GM13977 (cell line): Measurements from ENCODE around the gene OR52N4.

Source experiments
- DNase-seq: peaks from one replicate; pipeline ENCODE4 v3.0.0; 2012; ENCODE audit warnings: low spot score
- CTCF ChIP-seq: IDR thresholded peaks from 2 replicates; pipeline ENCODE4 v1.5.1; 2012; ENCODE audit warnings: mild to moderate bottlenecking, control low read depth; ENCODE audit not compliant: insufficient read depth; ENCODE audit errors: extremely low read depth, missing control alignments
- in situ Hi-C: fragments of 300-500 bp; cut with MboI; formaldehyde crosslinking; loops from one replicate; pipeline ENCODE4 v1.12.0; 2022; ENCODE audit warnings: low sequenced_read_pairs, low pct_unique_long_range_greater_than_20kb, mixed read lengths, inconsistent platforms; ENCODE audit not compliant: unreplicated experiment

Gene OR52N4

GRCh38 chr11:5746614-5747013, 7.4 kb upstream of the OR52N4 start:
- no peak for DNase-seq
- in situ Hi-C loops, result no loop called here
- TF ChIP-seq CTCF, result no peak

GRCh38 chr11:5749836-5750235, 4.2 kb upstream of the OR52N4 start:
- in situ Hi-C loops, result no loop called here
- no peak for TF ChIP-seq CTCF
- DNase-seq, result no peak

- in situ Hi-C loops, result no loop called here
- no peak for DNase-seq
Observed at GRCh38 chr11:5767056-5767455, 13.0 kb downstream of the OR52N4 start.

GRCh38 chr11:5783255-5783654, 29.2 kb downstream of the OR52N4 start, which contains the start of gene OR52N5:
OR52N5 (minus strand) TSS chr11:5783355; CDS start chr11:5778634, 4,721 bp downstream.
- in situ Hi-C loops, result no loop called here
- no peak for DNase-seq

More at GRCh38 chr11:5767056-5767455, 13.0 kb downstream of the OR52N4 start:
- TF ChIP-seq CTCF, result no peak

GRCh38 chr11:5791165-5791564, 37.1 kb downstream of the OR52N4 start, which contains the start of gene OR52N1:
OR52N1 (minus strand) TSS chr11:5791265; CDS start chr11:5788816, 2,449 bp downstream.
- in situ Hi-C loops, result no loop called here
- DNase-seq, result no peak
- no peak for TF ChIP-seq CTCF

More at GRCh38 chr11:5783255-5783654, 29.2 kb downstream of the OR52N4 start, which contains the start of gene OR52N5:
- TF ChIP-seq CTCF, result no peak

GRCh38 chr11:5796541-5796940, 42.5 kb downstream of the OR52N4 start:
- no peak for TF ChIP-seq CTCF
- in situ Hi-C loops, result no loop called here
- DNase-seq, result no peak
